Caki2 (cell line): ENCODE measurements around the gene RHBDD2. TPM values are rescaled to one million over a fixed set of nuclear protein-coding genes. Genes with fewer than 3 reads are reported as not detected.
"Not testable (repeated sequence)": the region's sequence is repeated elsewhere in the genome, so short reads cannot be mapped to it uniquely, and the experiment has no call there.

Experiments
- DNase-seq: peaks from one replicate; pipeline ENCODE4 v3.0.0-alpha.2; 2015; ENCODE audit warnings: low read depth
- in situ Hi-C: cut with HindIII; loops from 2 replicates; pipeline ENCODE4 v1.10.0; 2016; ENCODE audit warnings: low sequenced_read_pairs, low pct_unique_long_range_greater_than_20kb, mixed read lengths
- total RNA-seq: library from RNA; depleted of rRNA; stranded (reverse); fragments of >200 nt; shearing (Covaris generic); gene quantifications from 2 replicates; pipeline ENCODE4 v1.2.3, GENCODE V29; 2014; ENCODE audit warnings: low replicate concordance

Gene RHBDD2
- total RNA-seq, 1 experiment from 2014 or later: 19.8 TPM

DNA sequence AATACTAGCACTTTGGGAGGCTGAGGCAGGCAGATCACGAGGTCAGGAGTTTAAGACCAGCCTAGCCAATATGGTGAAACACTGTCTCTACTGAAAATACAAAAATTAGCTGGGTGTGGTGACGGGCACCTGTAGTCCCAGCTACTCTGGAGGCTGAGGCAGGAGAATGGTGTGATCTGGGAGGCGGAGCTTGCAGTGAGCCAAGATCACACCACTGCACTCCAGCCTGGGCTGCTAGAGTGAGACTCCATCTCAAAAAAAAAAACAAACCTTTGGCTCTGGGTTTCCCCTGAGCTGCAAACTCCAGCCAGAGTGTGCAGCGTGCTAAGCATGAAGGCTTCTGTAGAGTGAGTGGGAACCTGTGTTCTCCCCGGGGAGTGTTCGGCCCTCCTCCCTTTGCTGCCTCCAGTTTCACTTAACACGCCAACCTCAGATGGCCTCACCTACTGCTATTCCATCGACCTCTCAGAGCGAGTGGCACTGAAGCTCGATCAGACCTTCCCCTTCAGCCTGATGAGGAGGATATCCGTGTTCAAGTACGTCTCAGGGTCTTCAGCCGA lies 4.5 kb downstream of the RHBDD2 start:
- DNase-seq, in situ Hi-C loops: not testable (repeated sequence)

DNA sequence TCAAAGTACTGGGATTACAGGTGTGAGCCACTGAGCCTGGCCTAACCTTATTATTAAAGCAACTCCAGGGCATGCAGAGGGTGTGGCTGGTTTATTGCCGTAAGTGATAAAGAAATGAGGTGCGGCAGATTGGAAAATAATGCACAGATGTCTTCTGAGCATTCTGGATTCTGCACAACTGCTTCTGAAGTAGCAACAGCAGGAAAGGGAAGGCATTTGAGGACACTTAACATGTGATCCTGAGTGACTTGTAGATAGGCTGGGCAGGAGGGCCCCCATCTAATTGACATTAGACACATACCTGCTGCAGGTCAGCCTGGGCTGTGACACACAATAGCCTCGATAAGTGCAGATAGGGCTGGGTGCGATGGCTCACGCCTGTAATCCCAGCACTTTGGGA lies 5.6 kb downstream of the RHBDD2 start:
- in situ Hi-C loops: no loop called here
- DNase-seq: no peak

DNA sequence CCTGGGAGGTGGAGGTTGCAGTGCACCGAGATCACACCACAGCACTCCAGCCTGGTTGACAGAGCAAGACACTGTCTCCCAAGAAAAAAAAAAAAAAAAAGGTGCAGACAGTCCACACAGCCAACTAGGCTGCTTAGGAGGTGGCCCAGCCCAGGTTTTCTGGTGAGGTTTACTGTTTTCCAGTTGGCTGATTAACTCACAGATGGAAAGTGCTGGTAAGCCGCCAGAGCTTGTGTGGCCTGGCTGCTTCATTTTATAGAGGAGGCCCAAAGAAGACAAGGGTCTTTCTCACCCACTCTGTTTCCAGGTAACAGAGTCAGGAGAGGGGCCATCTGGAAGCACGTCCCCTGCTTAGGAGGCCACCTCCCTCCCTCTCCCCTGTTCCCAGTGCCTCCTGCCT lies 6.2 kb downstream of the RHBDD2 start:
- in situ Hi-C loops: no loop called here

DNA sequence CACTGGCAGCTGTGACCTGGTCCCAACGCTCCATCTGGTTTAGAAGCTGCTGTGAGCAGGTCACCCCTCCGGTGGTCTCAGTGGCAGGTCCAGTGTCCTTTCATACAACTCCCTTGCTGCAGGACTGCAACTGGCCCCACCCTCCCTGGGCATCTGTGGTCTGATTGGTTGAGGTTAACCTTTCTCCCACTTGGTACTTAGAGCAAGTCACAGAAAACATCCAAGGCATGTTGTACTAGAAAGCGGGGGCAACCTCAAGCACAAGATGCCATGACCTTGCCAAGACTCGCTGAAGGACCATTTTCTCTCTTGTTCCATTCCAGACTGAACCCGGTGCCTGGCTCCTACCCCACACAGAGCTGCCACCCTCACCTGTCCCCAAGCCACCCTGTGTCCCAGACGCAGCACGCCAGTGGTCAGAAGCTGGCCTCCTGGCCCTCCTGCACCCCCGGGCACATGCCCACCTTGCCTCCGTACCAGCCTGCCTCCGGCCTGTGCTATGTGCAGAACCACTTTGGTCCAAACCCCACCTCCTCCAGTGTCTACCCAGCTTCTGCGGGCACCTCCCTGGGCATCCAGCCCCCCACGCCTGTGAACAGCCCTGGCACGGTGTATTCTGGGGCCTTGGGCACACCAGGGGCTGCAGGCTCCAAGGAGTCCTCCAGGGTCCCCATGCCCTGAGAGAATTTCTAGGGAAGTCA lies 9.0 kb downstream of the RHBDD2 start:
- no peak for DNase-seq
- in situ Hi-C loops: no loop called here

More for the DNA sequence above, 6.2 kb downstream of the RHBDD2 start:
- DNase-seq: no peak

DNA sequence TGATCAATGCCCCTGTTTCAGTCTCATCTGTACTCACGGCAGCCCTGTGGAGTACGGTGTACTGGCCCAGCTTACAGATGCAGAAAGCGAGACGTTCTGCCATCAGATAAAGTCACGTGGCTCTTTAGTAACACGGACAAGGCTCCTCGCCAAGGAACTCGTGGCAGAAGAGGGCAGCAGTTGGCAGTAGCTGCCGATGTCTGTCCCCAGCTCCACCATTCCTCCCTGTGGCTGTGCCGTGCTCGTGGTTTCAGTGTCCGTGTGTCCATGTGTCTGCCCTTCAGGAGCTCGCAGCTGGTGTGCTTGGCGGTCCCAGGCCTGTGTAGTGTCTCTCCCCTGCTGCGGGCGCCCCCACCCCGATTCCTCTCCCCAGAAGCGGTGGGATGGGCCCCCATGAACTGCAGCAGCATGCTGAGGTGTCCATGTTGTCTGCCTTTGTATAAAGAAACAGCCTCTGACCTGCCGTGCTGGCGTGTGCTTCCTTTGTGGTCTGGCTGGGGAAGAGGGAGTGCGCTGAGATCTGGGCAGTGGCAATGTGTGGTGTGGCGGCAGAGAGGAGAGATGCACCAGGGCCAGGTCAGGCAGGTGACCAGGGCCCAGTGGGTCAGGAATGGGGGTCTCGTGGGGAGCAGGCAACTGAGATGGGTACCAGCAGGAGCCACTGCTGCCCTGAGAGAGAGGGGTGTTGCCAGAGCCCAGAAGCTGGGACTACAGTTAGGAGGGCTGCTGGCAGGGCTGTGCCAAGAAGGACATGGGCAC lies 9.8 kb downstream of the RHBDD2 start:
- no peak for DNase-seq

DNA sequence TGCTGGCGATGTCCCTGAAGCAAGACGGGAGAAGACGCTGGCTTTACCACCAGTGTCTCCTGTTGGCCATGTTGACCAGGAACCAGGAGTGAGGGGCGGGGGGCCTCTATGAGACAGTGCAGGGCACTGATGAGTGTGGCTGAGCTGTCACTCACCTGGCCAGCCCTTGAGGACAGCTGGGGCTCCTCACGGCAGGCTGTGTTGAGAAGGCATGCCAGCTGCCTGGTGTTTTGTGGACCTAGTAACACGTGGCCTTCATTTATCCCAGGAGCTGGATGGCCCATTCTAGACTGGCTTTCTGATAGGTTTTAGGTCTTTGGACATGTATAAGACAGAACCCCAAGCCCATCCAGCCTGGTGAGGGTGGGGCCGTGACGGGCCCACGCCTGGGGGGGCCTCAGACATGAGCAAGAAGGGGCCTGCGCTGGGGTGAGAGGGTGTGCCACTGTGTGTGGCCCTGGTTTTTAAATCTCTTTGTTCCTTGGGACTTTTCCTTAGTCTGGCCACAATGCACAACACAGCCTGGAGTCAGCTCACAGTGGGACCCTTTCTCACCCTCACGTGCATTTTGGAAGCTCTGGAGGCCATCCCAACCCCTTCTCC lies 10.5 kb downstream of the RHBDD2 start:
- DNase-seq: no peak
- in situ Hi-C loops: no loop called here

More for the DNA sequence above, 9.8 kb downstream of the RHBDD2 start:
- in situ Hi-C loops: no loop called here

DNA sequence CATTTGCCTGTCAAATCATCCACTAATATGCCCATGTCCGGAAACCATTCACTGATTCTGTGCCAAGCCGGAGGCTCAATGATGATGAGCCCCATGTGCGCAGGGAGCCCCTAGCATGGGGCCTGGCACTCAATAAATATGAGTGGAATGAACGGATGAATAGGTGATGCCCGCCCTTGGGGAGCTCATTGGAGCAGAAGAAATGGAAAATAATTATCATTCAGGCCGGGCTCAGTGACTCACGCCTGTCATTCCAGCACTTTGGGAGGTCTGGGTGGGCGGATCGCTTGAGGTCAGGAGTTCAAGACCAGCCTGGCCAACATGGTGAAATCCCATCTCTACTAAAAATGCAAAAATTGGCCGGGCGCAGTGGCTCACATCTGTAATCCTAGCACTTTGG lies 11.0 kb downstream of the RHBDD2 start:
- DNase-seq: no peak
- in situ Hi-C loops: no loop called here

DNA sequence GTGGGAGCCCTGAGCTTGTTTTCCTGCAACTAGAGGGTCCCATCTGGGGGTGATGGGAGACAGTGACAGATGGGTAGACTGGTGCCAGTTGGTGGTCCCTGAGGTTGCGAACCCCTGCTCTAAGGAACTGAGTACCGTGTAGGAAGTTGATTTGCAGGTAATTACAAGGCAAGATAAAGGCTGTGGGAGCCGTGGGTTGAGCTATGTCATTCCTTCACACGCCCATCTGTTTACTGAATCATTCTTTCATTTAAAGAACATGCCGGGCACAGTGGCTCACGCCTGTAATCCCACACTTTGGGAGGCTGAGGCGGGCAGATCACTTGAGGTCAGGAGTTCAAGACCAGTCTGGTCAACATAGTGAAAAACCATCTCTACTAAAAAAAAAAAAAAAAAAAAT lies 12.4 kb downstream of the RHBDD2 start:
- in situ Hi-C loops, DNase-seq: not testable (repeated sequence)

DNA sequence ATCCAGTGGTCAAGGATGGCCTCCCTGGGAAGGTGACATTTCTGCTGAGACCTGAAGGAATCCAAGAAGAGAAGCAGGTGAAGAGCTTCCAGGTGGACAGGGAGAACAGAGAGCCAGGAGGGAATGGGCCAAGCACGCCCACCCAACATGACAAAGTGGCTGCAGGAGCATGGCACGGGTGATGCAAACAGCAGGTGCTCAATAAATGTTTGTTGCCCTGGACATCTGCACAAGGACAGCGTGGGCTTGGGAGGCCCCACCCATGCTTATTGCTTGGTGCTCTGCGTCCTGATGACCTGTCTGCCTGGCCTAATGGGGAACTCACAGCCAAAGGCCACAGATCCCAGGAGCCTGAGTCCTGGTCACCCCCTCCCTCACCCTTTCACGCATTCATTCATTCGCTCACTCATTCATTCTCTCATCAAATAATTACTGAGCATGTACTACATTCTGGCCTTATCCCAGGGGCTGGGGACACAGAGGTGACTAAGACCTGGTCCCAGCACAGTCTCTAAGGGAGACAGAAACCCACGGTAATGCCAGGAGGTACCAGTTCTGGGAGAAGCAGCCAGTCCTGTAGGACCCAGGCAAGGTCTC lies 13.1 kb downstream of the RHBDD2 start:
- no peak for DNase-seq
- in situ Hi-C loops: no loop called here

DNA sequence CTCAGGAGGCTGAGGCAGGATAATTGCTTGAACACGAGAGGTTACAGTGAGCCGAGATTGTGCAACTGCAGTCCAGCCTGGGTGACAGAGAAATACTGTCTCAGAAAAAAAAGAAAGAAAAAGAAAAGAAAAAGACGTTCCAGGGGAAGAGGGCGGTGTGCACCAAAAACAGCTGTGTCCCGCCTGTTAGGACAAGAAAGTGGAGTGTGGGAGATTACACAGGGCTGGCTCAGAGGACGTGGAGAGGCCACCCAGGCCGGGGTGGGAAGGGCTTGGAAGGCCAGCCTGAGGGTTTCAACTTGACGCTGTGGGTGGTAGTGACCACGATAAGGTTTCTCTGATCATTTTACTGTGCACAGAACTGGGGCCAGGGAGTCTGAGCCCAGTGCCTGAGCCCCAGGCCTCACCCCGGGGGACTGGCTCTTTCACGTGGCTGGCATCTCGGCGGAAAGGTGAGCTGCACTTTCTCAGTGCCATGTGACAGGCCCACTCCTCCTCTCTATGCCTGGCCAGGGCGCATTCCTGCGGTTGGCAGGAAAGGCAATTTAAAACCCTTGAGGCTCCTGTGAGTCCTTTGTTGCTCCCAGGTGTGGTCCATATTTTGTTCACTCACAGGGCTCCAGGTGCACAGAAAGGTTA lies 13.9 kb downstream of the RHBDD2 start:
- in situ Hi-C loops: no loop called here
- DNase-seq: no peak

DNA sequence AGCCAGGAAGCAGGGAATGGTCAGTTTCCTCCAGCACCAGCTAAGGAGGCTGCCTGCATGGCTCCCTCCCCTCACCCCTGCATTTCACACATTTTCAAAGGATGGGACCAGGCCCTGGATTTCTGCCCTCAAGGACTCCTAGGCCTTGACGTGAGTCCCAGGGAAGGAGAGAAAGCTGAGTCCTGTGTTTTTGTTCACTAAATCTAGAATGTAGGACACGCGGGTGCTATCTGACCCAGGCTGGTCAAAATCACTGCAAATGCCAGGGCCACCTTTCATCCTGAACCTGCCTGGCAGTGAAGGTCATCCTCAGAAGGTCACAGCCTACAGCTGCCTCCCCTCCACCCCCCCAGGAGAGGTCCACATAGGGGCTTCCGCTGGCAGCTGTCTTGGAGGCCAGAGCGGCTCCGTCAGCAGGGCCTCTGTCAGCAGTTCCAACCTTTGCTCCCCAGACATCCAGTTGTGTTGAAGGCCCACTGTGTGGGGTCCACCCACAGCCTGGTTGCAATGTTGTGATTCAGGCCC lies 18.0 kb downstream of the RHBDD2 start:
- in situ Hi-C loops: no loop called here
- DNase-seq: no peak

DNA sequence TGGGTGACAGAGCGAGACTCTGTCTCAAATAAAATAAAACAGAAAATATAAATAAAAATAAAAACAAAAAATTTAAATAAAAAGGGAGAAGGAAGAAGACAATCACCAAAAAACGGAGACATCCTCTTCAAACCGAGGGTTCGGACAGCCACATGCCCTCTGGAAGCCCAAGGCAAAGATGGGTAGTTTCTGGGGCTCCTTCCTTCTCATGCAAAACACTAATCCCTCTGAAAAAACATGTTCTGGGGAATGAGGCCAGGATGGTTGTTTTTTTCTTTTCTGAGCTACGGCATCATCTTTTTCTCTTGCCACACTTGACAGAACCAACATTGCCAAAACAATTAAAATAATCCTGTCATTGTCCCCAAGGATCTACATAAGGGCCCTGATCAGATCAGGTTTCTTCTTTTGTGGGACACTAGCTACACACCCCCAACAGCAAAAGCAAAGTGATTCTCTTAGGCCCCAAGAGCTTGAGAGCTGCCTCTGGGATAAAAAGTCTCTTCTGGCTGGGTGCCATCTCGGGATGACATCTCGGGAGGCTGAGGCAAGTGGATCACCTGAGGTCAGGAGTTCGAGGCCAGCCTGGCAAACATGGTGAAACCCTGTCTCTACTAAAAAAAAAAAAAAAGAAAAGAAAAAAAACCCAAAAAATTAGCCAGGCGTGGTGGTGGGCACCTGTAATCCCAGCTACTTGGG lies 21.9 kb downstream of the RHBDD2 start:
- in situ Hi-C loops: loop anchor here (10.0 kb wide), 1 partner anchor 54 kb away; no protein-coding TSS in a partner anchor
- DNase-seq: no peak

DNA sequence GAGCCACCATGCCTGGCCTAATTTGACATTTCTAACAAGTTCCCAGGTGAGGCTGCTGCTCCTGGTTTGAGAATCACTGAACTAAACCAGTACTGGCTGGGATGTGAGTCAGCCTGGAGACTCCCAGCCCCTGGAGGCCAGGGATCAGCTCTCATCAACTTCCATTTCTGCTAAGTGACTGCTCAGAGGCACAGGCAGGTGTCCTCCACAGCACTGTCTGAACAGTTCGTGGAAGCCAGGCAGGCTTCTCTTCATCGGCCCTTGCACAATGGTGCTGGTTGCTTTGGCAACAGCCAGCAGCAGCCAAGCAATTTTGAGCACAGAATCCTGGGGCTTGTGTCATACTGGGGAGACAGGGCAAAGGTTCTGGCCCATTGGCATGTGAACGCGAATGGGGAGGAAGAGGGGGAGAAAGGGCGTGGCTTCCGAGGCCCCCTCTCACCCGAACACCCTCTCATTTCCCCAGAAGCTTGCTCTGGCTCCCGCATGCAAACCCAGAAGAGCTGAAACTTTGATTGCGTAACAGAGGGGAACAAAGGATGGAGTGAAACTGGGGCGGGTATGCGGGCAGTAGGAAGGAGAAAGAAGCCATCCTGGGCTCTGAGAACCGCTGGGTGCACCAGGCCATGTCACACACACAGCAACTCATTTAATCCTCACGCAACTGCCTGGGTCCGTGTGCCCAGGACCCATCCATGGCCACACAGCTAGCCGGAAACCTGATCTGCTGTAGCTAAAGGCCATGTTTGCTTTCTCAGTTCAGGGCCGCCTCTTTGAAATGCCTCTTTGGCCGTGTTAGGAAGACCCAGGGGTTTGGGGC lies 27.2 kb downstream of the RHBDD2 start:
- in situ Hi-C loops: loop anchor here (10.0 kb wide), 1 partner anchor 49 kb away; no protein-coding TSS in a partner anchor
- DNase-seq: no peak

DNA sequence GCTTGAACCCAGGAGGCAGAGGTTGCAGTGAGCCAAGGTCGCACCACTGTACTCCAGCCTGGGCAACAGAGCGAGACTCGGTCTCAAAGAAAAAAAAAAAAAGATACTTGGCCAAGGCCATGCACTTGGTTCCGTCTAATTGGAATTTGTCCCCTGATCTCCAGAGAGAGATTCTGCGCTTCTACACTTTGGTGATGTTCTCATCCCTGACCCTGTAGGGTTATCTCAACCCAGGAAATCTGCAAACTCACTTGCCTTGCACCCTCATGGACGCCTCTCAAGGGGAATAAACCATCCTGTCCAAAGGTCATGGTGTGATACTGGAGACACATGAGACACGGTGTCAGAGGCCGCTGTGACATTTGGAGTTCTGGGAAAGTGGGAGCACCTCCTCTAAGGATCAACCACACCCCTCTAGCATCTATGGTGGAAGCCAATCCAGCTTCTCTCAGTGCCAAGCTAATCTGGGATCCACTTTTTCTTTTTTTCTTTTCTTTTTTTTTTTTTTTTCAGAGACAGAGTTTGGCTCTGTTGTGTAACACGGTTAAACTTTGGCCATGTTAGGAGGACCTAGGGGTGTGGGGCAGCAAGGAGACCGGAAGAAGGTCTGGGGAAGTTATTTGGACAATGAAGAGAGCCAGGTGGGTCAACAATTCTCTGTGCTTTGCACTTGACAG lies 28.3 kb downstream of the RHBDD2 start:
- in situ Hi-C loops: loop anchor here (10.0 kb wide), 1 partner anchor 48 kb away; no protein-coding TSS in a partner anchor
- no peak for DNase-seq

DNA sequence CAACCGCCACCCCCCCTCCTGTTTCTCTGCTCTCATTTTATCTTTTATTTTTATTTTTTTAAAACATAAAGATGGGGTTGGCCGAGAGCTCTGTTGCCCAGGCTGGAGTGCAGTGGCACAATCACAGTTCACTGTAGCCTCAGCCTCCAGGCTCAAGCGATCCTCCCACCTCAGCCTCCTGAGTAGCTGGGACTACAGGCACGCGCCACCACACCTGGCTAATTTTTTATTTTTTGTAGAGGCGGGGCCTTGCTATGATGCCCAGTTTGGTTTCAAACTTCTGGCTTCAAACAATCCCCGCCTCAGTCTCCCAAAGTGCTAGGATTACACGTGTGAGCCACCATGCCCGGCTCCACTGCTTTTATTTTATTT lies 28.8 kb downstream of the RHBDD2 start:
- in situ Hi-C loops: loop anchor here (10.0 kb wide), 1 partner anchor 47 kb away; no protein-coding TSS in a partner anchor
- not testable (repeated sequence) for DNase-seq

DNA sequence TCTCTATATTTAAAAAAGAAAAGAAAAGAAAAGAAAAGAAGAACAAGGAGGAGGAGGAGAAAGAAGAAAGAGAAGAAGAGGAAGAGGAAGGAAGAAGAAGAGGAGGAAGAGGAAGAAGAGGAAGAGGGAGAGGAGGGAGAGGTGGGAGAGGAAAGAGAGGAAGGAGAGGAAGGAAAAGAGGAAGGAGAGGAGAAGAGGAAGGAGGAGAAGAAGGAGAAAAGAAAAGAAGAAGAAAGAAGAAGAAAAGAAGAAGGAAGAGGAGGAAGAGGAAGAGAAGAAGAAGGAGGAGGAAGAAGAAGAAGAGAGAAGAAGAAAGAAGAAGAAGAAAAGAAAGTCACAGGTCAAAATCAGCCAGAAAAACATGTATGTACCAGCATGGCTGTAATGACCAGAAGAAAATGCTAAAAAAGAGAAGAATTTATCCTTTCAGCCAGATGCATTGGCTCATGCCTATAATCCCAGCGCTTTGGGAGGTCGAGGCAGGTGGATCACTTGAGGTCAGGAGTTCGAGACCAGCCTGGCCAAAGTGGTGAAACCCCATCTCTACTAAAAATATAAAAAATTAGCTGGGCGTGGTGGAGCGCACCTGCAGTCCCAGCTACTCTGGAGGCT lies 30.8 kb downstream of the RHBDD2 start:
- no peak for DNase-seq
- in situ Hi-C loops: loop anchor here (10.0 kb wide), 1 partner anchor 45 kb away; no protein-coding TSS in a partner anchor
